ENCODE results near the gene AIP.

Gene AIP

DNA sequence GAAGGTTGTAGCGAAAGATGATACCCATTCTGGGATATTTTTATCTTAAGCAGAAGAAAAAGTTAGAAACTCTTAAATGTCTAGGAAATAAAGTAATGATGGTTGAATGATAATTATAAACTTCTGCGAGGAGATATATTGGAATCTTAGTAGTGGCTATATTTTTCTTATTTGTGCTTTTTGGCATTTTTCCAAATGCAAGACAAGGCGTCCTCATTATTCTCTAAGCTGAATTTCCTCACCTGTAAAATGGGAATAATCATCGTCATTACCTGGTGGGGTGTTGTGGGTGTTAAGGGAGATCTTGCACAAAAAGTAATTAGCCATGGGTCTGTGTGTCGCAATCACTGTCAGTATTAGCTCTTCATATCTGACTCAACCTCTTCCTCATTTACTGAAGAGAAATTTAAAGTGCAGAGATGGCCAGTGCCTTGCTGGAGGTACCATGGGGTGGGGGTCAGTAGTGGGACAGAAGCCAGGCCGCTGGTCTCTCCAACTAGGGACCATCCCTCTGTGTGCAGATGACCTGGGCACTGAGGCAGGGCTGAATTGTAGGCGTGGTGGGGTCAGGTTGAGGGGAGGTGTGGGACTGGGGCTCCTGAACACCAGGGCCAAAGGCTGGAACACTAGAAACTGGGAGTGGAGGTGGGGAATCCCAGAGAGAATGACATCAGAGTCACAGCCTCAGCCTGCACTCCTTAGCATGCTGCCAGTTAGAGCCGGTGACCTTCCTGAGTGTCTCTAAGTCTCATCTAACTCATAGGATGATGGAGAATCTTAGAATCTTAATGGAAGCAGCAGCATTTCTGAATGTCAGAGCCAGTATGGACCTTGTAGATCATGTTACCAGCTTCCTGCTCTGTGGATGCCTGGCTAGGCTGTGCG is 18.2 kb downstream of the AIP start:
- no peak for TF ChIP-seq CTCF (IDR thresholded peaks at IDR 0.05; ENCODE audit: low read depth, low read length, missing control alignments)
- no peak overlapping the region for H3K4me3 ChIP-seq (replicated peaks; ENCODE audit: low read depth, low read length)
- DNase-seq (ENCODE audit: extremely low read depth, low read depth): no peak

DNA sequence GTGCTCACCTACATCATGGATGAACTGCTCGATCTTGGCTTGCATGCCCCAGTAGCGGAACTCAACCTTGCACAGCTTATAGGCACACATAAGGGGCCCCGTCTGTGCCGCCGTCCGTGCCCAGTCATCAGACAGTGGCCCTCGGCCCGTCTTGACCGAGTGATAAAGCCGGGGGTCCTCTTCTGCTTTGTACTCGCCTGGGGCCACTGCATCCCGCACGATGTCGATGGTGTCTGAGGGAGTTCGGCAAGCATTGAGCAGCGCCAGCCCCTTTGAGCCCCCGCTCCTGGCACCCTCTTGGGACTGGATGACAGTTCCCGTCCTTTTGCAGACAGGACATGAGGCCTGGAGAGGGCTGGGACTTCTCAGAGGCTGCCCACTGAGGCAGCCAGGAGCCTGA is 19.0 kb downstream of the AIP start:
- H3K4me3 ChIP-seq (replicated peaks; ENCODE audit: low read depth, low read length): no peak overlapping the region
- no peak for TF ChIP-seq CTCF (IDR thresholded peaks at IDR 0.05; ENCODE audit: low read depth, low read length, missing control alignments)
- no peak for DNase-seq (ENCODE audit: extremely low read depth, low read depth)

DNA sequence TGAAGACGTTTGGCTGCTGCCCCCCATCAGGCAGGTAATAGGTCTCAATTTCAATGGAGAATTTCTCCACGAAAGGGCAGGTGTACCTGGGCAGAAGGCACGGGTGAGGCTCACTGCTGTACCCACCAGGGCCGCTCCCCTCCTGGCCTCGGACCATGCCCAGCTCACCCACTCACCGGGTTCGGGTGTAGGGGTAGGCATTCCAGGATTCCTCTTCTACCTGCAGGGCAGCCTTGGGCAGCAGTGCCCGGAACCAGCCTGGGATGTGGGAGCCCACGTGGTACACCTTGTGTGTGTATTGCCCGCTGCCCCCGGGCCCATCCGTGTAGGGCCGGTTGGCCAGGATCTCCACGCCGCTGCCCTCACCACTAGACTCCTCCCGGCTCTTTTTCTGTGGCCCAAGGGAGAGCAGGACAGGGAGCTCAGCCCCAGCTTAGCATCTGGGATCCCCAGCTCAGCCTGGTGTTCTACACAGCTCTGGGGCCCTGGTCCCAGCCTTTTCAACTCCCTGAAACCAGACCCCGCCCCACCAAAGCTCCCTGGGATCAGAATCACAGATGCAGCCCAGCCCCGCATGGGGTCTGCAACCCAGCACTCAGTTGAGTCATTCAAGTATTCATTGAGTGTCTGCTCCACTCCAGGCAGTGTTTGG is 19.6 kb downstream of the AIP start:
- no peak for DNase-seq (ENCODE audit: extremely low read depth, low read depth)
- H3K4me3 ChIP-seq (replicated peaks; ENCODE audit: low read depth, low read length): no peak overlapping the region
- no peak for TF ChIP-seq CTCF (IDR thresholded peaks at IDR 0.05; ENCODE audit: low read depth, low read length, missing control alignments)

DNA sequence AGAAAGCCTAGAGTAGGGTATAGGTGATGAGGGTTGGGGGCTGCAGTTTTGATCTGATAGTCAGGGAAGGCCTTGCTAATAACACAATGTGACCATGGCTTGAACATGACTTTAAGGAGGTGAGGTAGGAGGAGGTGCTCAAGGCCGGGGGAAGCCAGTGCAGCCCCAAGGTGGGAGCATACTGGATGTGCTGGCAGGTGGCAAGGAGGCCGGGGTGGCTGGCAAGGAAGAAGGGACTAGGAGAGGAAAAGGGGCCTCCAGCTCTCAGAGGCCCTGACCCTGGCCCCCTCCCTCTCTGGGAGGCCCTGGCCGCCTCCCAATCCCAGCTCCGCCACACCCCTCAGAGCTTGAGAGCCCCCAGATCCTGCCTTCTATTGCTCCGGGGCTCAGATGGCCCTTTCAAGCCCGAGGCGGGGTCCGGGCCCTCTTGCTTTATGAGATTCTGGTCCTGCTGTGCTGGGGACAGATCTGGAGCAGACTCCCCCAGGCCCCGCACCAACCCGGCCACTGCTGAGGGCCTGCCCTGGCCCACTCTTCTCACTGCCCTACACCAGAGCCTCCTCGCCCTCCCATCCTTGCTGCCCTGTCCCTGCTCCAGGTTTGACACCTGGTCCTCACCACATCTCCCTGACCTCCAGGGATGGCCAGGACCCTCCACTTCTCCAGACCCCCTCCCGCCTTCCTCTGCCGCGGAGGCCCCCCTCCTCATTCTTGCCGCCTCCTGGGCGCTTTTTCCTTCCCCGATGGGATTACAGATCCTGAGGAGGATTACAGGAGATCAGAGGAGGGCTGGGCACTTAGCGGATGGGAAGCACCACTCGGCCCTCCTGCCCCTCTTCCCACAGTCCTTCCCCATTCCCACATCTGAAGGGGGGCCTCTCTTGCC is 20.5 kb downstream of the AIP start:
- H3K4me3 ChIP-seq (replicated peaks; ENCODE audit: low read depth, low read length): peak overlapping the region; percentile 71
- no peak for DNase-seq (ENCODE audit: extremely low read depth, low read depth)
- no peak for TF ChIP-seq CTCF (IDR thresholded peaks at IDR 0.05; ENCODE audit: low read depth, low read length, missing control alignments)

DNA sequence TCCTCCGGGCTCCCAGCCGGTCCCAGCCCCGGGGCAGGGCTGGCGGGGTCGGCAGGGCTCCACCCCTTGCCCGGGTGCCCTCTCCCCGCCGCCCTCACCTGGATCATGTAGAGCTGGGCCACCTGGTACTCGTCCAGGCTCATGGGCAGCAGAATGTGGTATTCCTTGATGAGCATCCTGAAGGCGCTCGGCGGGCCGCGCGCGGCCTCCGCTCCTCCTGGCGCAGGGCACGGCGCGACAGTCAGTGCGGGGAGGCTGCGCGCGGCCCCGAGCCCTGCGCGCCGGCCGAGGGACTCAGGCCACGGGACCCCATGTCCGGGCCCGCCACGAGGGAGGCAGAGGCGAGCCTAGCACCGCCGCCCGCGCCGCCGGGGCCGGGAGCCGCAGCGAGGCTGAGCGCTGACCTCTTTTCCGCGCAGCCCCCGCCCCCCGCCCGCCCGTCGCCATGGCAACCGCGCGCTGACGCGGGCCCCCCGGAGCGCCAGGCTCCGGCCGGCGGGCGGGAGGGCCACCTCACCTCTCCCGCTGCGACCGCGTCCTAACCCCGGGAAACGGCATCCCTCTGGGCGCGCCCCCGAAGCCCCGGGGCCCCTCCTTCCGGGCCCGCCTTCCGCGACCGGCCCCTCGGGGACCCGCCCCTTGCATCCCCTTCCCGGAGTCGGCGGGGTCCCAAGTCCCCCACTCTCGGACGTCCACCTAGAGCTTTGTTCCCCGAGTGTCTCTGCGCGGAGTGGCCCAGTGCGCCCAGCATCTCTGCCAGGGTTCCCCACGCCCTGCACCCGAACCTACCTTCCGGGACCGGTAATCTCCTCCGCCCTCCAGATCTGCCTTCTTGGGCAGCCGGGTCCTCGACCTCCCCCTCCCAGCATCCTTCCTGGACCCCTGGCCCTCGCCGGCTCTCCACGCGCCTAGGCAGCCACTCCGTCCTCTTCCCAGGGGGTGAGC is 21.5 kb downstream of the AIP start:
- no peak for TF ChIP-seq CTCF (IDR thresholded peaks at IDR 0.05; ENCODE audit: low read depth, low read length, missing control alignments)
- H3K4me3 ChIP-seq (replicated peaks; ENCODE audit: low read depth, low read length): peak overlapping the region; percentile 71
- DNase-seq (ENCODE audit: extremely low read depth, low read depth): no peak

Data from HFF-Myc (cell line).